HL-60/S4 treated with retinoic acid at 250 ng/mL for 4 days and 3 days (cell line): ENCODE data around the gene ANKMY1.

Experiments
- in situ Hi-C: fragments of 300-500 bp; cut with MboI; formaldehyde crosslinking; loops from 2 replicates; pipeline ENCODE4 v1.7.0; 2022; ENCODE audit warnings: low sequenced_read_pairs

The ANKMY1 gene, protein sequence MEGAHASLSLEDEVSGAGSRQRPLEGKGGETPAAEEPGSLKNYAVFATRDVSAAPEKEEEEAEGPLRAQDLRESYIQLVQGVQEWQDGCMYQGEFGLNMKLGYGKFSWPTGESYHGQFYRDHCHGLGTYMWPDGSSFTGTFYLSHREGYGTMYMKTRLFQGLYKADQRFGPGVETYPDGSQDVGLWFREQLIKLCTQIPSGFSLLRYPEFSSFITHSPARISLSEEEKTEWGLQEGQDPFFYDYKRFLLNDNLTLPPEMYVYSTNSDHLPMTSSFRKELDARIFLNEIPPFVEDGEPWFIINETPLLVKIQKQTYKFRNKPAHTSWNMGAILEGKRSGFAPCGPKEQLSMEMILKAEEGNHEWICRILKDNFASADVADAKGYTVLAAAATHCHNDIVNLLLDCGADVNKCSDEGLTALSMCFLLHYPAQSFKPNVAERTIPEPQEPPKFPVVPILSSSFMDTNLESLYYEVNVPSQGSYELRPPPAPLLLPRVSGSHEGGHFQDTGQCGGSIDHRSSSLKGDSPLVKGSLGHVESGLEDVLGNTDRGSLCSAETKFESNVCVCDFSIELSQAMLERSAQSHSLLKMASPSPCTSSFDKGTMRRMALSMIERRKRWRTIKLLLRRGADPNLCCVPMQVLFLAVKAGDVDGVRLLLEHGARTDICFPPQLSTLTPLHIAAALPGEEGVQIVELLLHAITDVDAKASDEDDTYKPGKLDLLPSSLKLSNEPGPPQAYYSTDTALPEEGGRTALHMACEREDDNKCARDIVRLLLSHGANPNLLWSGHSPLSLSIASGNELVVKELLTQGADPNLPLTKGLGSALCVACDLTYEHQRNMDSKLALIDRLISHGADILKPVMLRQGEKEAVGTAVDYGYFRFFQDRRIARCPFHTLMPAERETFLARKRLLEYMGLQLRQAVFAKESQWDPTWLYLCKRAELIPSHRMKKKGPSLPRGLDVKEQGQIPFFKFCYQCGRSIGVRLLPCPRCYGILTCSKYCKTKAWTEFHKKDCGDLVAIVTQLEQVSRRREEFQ

GRCh38 chr2:240557808-240558207 lies at the start of gene ANKMY1:
Gene ANKMY1, minus strand, starts transcription at chr2:240557988. Its CDS starts 653 bp downstream, at chr2:240557335.
- in situ Hi-C loops, result no loop called here

DNA sequence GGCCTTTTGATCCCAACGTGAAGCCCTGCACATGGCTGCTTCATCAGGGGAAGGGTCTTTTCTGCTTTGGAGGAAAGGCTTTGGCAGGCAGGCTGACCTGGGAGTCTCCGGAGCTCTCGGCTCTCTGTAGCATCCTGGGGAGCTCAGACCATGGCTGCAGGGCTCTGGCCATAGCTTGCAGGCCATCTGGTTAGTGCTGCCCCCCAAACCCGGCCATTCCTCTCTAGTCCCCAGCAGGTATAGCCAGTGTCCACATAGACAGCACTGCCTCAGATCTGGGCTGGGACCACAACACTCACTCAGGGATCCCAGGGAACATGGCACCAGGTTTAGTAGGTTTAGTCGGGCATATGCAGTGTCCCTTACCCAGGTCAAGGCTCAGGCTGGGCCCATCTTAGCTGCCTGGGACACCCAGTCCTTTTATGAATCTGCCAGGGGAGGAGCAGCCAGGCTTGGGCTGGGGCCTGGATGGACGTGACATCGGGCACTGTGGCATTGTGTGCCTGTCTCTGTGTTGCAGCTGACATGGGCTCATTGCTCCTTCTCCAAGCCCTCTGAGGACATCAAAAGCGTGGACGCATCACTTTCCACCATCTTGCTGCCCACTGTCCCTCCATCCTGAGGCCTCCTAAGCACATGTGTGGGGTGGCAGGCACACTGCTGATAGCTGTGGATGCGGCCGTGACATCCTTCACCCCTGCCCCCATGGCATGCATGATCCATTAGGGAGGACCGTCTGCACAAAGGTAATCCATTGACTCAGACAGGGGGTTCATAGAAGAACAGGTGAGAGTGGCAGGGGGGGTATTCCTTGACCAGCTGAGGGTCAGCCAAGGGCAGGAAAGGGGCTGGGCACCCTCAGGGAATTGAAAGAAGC lies 48.3 kb upstream of the ANKMY1 start:
- in situ Hi-C loops, result no loop called here

DNA sequence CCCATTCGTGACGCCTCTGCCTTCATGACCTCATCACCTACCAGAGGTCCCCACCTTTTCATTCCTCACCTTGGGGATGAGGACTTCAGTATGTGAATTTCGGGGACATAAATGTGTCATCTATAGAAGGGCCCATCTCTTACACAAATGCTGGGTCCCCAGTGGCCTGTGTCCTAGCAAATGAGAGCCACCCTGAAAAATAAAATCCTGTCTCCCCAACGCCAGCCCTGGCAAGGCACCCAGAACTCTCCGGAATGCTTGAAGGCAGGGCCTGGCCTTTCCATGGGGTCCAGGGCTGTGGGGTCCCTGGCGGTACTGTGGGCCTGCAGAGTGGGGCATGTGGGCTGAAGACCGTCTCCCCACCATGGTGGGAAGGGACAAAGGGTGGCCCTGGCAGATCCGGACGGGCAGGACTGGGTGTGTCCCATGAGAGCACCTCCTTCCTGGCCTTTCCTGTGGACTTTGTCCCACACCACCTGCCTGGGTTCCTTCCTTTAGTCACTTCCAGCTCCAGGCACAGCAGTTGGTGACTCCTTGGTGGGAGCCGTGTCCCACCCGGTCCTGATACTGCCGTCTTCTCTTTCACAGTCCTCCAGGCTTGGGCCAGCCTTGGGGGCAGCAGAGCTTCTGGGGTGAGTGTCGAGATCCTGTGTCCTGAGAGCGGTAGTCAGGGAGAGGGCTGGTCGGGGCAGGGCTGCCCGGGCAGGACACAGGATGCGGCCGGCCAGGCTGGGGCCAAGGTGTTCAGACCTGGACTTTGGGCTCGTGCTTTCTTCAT lies 47.3 kb upstream of the ANKMY1 start:
- in situ Hi-C loops, result no loop called here

DNA sequence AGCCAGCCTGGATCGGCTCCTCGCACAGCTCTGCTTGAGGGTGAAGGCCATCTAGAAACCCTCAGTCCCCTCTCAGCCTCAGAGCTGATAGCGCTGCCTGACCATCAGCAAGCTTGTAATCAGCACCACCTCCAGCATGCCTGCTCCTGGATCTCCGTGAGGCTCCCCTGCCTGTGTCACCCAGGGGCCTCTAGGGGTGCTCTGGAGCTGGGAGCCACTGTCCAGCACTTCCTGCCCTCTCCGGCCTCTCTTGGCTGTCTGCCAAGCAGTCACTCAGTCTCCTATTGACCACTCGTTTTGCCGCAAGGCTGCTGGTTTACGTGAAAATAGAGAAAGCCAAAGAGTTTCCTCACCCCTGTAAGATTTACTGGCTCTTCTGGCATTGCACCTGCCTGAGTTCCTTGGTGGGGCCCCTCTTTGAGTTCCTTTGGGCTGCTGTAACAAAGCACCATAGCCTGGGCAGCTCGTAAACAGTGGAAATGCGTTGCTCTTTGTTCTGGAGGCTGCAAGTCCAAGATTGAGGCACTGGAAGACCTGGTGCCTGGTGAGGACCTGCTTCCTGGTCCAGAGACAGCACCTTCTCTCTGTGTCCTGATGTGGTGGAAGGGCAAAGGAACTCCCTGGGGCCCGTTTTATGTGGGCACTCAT lies 46.6 kb upstream of the ANKMY1 start:
- in situ Hi-C loops, result no loop called here

GRCh38 chr2:240603846-240604245 lies 46.1 kb upstream of the ANKMY1 start:
- in situ Hi-C loops, result no loop called here

DNA sequence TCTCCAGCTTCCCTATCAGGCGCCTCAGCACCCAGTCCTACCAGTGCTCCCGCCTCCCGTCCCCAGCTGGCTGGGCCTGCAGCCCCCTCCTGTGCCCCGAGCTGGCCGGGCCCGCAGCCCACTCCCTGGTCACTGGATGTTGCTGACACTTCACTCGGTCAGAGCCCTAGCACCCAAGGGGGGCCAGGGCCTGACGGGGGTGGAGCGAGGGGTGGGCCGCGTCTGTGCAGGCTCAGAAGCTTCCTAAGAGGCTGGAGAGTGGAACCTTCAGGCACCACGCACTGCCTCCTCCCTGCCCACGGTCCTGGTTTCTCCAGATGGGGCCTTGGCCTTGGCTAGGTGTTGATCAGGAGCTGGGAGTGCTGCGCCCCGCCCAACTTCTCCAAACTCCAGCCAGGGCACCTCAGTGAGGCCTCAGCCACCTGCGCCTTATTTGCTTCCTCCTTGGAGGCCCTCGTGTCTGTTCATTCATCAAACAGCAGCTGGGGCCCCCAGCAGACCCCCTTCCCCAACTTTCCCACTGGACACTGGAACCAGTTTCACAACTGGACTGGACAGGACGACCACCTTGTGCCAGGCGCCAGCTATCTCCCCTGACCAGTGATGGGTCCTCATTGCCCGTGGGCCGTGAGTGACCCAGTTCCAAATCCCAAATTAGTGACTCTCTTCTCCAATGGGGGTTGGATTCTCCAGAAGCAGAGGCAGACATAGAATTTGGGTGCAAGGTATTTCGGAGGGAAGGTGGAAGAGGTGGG lies 45.5 kb upstream of the ANKMY1 start:
- in situ Hi-C loops, result no loop called here

- in situ Hi-C loops, result no loop called here
These were observed 44.7 kb upstream of the ANKMY1 start for GRCh38 chr2:240602266-240603050.

DNA sequence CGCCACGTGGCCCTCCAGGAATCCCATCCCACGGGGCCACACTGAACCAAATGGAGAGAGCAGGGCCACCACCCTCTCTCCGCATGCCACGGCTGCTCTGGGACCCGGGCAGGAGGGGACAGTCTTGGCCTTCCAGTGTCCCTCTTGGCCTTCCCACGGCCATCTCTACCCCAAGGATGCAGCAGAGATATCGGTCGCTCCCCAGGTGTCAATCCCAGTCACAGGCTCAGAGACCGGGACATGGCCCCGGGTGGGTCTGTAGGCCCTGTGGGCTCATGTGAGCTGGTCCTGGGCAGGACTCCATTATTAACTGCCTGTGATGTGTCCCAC lies 44.0 kb upstream of the ANKMY1 start:
- in situ Hi-C loops, result no loop called here

- in situ Hi-C loops, result no loop called here
These were observed 43.5 kb upstream of the ANKMY1 start for GRCh38 chr2:240601061-240601830.

- in situ Hi-C loops, result no loop called here
These were observed 42.7 kb upstream of the ANKMY1 start for GRCh38 chr2:240600451-240600961.

- in situ Hi-C loops, result no loop called here
These were observed 41.4 kb upstream of the ANKMY1 start for GRCh38 chr2:240599141-240599583.

- in situ Hi-C loops, result no loop called here
These were observed 40.6 kb upstream of the ANKMY1 start for GRCh38 chr2:240598311-240598911.

DNA sequence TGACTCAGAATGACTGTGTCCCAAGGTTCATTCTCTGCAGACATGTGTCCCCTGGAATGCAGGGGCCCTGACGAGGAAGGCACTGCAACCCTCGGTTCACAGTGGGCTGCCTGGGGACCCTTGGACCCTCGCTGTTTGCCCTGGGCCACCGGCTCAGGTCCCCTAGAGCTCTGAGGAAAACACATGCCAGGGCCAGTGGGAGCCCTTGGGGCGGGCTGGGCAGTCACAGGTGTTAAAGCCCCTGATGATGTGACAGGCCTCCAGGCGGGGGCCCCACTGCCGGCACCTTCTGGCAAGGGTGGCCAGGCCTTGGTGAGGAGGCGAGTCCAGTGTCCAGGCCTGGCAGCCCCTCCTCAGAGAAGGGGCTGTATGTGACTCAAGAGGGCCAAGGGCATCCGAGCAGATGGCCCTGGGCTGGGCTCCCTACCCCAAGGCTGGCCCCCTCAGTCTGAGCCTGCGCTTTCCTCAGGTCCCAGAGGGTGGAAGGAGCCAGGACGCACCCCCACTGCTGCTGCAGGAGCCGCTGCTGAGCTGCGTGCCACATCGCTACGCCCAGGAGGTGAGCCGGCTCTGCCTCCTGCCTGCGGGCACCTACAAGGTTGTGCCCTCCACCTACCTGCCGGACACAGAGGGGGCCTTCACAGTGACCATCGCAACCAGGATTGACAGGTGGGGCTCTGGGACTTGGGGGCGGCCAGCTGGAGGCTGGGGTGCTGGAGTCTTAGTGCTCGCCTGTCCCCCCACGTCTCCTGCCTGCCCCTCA lies 39.8 kb upstream of the ANKMY1 start:
- in situ Hi-C loops, result no loop called here

DNA sequence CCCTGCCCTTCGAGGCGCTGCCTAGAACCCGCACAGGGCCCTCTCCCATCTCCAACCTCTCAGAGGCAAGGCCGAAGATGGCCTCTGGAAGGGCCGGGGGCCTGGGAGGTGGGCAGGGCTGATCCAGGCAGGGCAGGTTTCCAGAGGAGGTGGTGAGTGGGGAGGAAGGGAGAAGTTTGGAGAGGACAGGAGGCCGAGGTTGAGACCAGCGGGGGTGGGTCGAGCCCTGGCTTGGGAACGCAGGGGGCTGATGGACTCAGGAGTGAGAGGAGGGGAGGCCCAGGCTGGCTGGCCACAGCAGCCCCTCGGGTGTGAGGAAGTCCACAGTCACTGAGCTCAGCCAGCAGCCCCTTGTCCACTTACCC lies 39.2 kb upstream of the ANKMY1 start:
- in situ Hi-C loops, result no loop called here

- in situ Hi-C loops, result no loop called here
These were observed 38.7 kb upstream of the ANKMY1 start for GRCh38 chr2:240596491-240596931.

DNA sequence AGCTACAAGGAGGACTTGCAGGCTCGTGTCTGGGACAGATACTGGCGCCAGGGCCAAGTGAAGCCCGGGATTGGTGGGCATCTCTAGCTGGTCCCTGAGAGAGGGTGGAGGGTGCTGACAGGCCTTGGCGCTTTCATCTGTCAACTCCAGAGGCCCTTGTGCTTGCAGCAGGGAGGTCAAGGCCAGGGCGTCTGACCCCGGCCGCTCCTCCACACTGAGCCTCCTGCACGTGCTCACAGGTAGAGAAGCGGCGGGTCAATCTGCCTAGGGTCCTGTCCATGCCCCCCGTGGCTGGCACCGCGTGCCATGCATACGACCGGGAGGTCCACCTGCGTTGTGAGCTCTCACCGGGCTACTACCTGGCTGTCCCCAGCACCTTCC lies 38.3 kb upstream of the ANKMY1 start:
- in situ Hi-C loops, result no loop called here
